ENCODE measurements around the gene CCDC198. TPM values are rescaled to one million over a fixed set of nuclear protein-coding genes. Genes with fewer than 3 reads are reported as not detected.

CCDC198 gene
- polyA plus RNA-seq, 3 donors: 19.1 TPM; not detected in 2

- WGBS, 3 donors: 81 to 100% (median 85%) methylated on average over 1 of the region's 1 CpG
Observed at GRCh38 chr14:57479197-57479596, 14.5 kb downstream of the CCDC198 start.

GRCh38 chr14:57478050-57478449 lies 15.6 kb downstream of the CCDC198 start:
- WGBS, 3 donors: 31 to 69% (median 62%) methylated on average over 2 of the region's 2 CpGs
- H3K27ac ChIP-seq (ENCODE audit: low read depth, low read length): no peak overlapping the region

More at GRCh38 chr14:57479197-57479596, 14.5 kb downstream of the CCDC198 start:
- H3K27ac ChIP-seq (ENCODE audit: low read depth, low read length): no peak overlapping the region

DNA sequence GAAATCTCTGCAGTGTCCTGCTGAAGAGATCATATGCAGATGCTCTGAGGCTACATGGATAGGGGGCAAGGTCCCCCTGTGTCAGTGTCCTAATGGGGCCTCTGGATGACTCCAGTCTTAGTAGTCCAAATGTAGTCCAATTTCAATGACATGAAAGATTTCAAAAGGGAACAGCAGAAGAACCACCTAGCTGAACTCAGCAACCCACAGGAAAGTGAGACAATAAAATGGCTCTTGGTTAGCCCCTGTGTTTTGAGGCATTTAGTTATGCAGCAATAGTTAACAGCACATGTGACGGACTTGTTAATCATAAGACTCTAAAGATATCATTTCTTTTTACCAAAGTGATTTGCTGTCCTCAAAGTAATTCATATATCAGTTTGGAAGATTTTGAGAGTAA lies 22.7 kb downstream of the CCDC198 start:
- 92 to 98% (median 97%) methylated on average over 1 of the region's 1 CpG for WGBS, 3 donors
- H3K27ac ChIP-seq (ENCODE audit: low read depth, low read length): no peak overlapping the region

- 80 to 86% (median 86%) methylated on average over 6 of the region's 6 CpGs for WGBS, 3 donors
- H3K27ac ChIP-seq (ENCODE audit: low read depth, low read length): no peak overlapping the region
Observed at GRCh38 chr14:57464008-57464730, 29.5 kb downstream of the CCDC198 start.

DNA sequence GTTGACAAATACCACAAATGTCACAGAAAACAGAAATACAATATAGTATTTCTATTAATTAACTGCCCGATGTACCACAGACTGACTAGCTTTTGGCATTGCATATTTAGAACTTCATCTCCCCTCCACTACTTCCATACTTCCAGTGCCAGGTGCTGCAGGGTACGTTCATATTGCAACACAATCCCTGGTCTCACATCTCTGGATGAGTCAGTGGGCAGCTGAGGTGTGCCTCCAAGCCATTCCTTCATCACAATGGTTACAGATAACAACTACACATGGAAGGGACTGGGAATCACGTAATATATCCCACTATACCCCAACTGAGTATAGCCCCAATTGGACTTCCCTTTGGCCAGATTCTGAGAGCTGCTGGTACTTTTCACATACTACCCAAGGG lies 31.1 kb downstream of the CCDC198 start:
- 89 to 94% (median 89%) methylated on average over 3 of the region's 3 CpGs for WGBS, 3 donors
- no peak overlapping the region for H3K27ac ChIP-seq (ENCODE audit: low read depth, low read length)

DNA sequence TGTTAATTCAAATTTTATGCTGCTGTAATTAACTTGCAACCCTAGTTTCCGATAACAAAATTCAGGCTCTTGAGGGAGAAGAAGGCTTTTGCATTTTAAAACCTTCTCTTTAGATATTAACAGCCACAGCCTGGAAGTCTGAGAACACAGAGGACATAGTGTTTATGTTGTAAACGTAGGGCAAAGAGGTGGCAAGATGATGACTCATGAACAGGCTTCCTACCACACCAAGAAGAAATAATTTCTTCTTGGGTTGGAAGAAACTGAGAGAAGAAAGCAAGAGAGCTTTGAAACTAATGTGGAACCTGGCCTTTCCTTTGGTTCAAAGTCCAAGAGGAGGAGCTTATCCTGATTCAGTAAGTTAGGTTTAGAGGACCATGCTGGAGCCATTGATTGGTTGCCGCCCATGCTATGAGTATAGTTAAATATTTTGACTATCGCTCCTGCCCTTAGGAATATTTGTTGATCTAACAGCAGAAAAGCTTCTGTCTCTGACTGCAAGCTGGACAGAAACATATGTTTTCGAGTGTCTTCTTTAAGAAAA lies 31.8 kb downstream of the CCDC198 start:
- 61 to 82% (median 78%) methylated on average over 5 of the region's 5 CpGs for WGBS, 3 donors
- H3K27ac ChIP-seq (ENCODE audit: low read depth, low read length): no peak overlapping the region

- no peak overlapping the region for H3K27ac ChIP-seq (ENCODE audit: low read depth, low read length)
Observed at GRCh38 chr14:57435923-57436322, 57.7 kb downstream of the CCDC198 start.

- WGBS, 3 donors: 88 to 98% (median 91%) methylated on average over 3 of the region's 3 CpGs
- H3K27ac ChIP-seq (ENCODE audit: low read depth, low read length): no peak overlapping the region
Observed at GRCh38 chr14:57420986-57421385, 72.7 kb downstream of the CCDC198 start.

GRCh38 chr14:57420033-57420432 lies 73.6 kb downstream of the CCDC198 start:
- H3K27ac ChIP-seq (ENCODE audit: low read depth, low read length): no peak overlapping the region
- WGBS, 3 donors: 43 to 58% (median 54%) methylated on average over 4 of the region's 4 CpGs

Other genes with a start within 250 kb of the CCDC198 start
- gene EXOC5, start 225.0 kb downstream of the CCDC198 start, polyA plus RNA-seq: 10 to 100 TPM in 2 of 3 donors, 1 to 10 TPM in 1; 6.2 to 14.7 (median 12.7) TPM
- 10 to 100 TPM in 2 of 3 donors, 1 to 10 TPM in 1; 6.0 to 12.1 (median 11.1) TPM for gene AP5M1, start 224.9 kb downstream of the CCDC198 start, polyA plus RNA-seq
- 1 to 10 TPM; 3.9 to 6.4 (median 5.4) TPM for gene NAA30, start 103.3 kb downstream of the CCDC198 start, polyA plus RNA-seq

Data from adipose tissue (tissue), 3 donors.